ENCODE data around the gene LPCAT1.

LPCAT1 gene

GRCh38 chr5:1555808-1556731 is 32.3 kb upstream of the LPCAT1 start:
- Histone ChIP-seq H3K56ac (ENCODE audit: low read length) (no peak overlapping the region), H3K27ac (ENCODE audit: low read depth, low read length) (no peak overlapping the region), H3K4me2 (ENCODE audit: low read length) (no peak overlapping the region), H4K5ac (ENCODE audit: low read length) (no peak overlapping the region), H2BK5ac (ENCODE audit: low read length) (no peak overlapping the region), H3K27me3 (ENCODE audit: insufficient read depth, low read length, poor library complexity) (no peaks in the 10 kb centered on the region), H3K36me3 (ENCODE audit: control insufficient read depth, insufficient read depth, low read length) (no peaks in the 10 kb centered on the region), H2BK15ac (replicated peaks; ENCODE audit: low read depth) (no peak overlapping the region), H3K18ac (ENCODE audit: low read length) (no peak overlapping the region), H3K9ac (ENCODE audit: low read length) (no peak overlapping the region), H3K23ac (ENCODE audit: low read length) (no peak overlapping the region), H3K4me1 (ENCODE audit: control insufficient read depth, low read depth, low read length) (no peaks in the 10 kb centered on the region), H2AK5ac (ENCODE audit: low read length) (no peak overlapping the region), H3K4me3 (ENCODE audit: low read length) (no peak overlapping the region), H2BK120ac (ENCODE audit: low read depth, low read length) (no peak overlapping the region), H4K8ac (ENCODE audit: low read depth, low read length) (no peak overlapping the region), H3K79me1 (ENCODE audit: low read length) (no peaks in the 10 kb centered on the region), H3K79me2 (ENCODE audit: control insufficient read depth, insufficient read depth, low read length) (no peaks in the 10 kb centered on the region), H3K4ac (ENCODE audit: low read depth, low read length) (no peak overlapping the region)
- no peak for DNase-seq
- WGBS (ENCODE audit: extremely low coverage, insufficient coverage, low lambda C conversion rate) = no CpG with 5 or more reads among the region's 26 CpGs

- no CpG with 5 or more reads among the region's 28 CpGs for WGBS (ENCODE audit: extremely low coverage, insufficient coverage, low lambda C conversion rate)
- Histone ChIP-seq H3K36me3 (ENCODE audit: control insufficient read depth, insufficient read depth, low read length) (no peaks in the 10 kb centered on the region), H4K8ac (ENCODE audit: low read depth, low read length) (no peak overlapping the region), H3K4ac (ENCODE audit: low read depth, low read length) (no peak overlapping the region), H3K9ac (ENCODE audit: low read length) (no peak overlapping the region), H3K79me1 (ENCODE audit: low read length) (no peaks in the 10 kb centered on the region), H3K18ac (ENCODE audit: low read length) (no peak overlapping the region), H2BK120ac (ENCODE audit: low read depth, low read length) (no peak overlapping the region), H2AK5ac (ENCODE audit: low read length) (no peak overlapping the region), H3K56ac (ENCODE audit: low read length) (no peak overlapping the region), H4K5ac (ENCODE audit: low read length) (no peak overlapping the region), H2BK5ac (ENCODE audit: low read length) (no peak overlapping the region), H3K4me1 (ENCODE audit: control insufficient read depth, low read depth, low read length) (no peaks in the 10 kb centered on the region), H3K27me3 (ENCODE audit: insufficient read depth, low read length, poor library complexity) (no peaks in the 10 kb centered on the region), H3K27ac (ENCODE audit: low read depth, low read length) (no peak overlapping the region), H3K79me2 (ENCODE audit: control insufficient read depth, insufficient read depth, low read length) (no peaks in the 10 kb centered on the region), H3K23ac (ENCODE audit: low read length) (no peak overlapping the region), H3K4me2 (ENCODE audit: low read length) (no peak overlapping the region), H2BK15ac (replicated peaks; ENCODE audit: low read depth) (no peak overlapping the region), H3K4me3 (ENCODE audit: low read length) (no peak overlapping the region)
- no peak for DNase-seq
Observed at GRCh38 chr5:1555011-1555807, 31.4 kb upstream of the LPCAT1 start.

GRCh38 chr5:1554410-1554967 is 30.7 kb upstream of the LPCAT1 start:
- Histone ChIP-seq H3K36me3 (ENCODE audit: control insufficient read depth, insufficient read depth, low read length) (no peaks in the 10 kb centered on the region), H4K8ac (ENCODE audit: low read depth, low read length) (no peak overlapping the region), H2BK15ac (replicated peaks; ENCODE audit: low read depth) (no peak overlapping the region), H3K4ac (ENCODE audit: low read depth, low read length) (no peak overlapping the region), H3K9ac (ENCODE audit: low read length) (no peak overlapping the region), H3K27ac (ENCODE audit: low read depth, low read length) (no peak overlapping the region), H3K79me2 (ENCODE audit: control insufficient read depth, insufficient read depth, low read length) (no peaks in the 10 kb centered on the region), H4K5ac (ENCODE audit: low read length) (no peak overlapping the region), H3K56ac (ENCODE audit: low read length) (no peak overlapping the region), H2AK5ac (ENCODE audit: low read length) (no peak overlapping the region), H3K23ac (ENCODE audit: low read length) (no peak overlapping the region), H3K18ac (ENCODE audit: low read length) (no peak overlapping the region), H3K79me1 (ENCODE audit: low read length) (no peaks in the 10 kb centered on the region), H3K4me1 (ENCODE audit: control insufficient read depth, low read depth, low read length) (no peaks in the 10 kb centered on the region), H3K4me3 (ENCODE audit: low read length) (no peak overlapping the region), H3K4me2 (ENCODE audit: low read length) (no peak overlapping the region), H2BK5ac (ENCODE audit: low read length) (no peak overlapping the region), H3K27me3 (ENCODE audit: insufficient read depth, low read length, poor library complexity) (no peaks in the 10 kb centered on the region), H2BK120ac (ENCODE audit: low read depth, low read length) (no peak overlapping the region)
- WGBS (ENCODE audit: extremely low coverage, insufficient coverage, low lambda C conversion rate) = no CpG with 5 or more reads among the region's 11 CpGs
- no peak for DNase-seq

- H2BK15ac ChIP-seq (replicated peaks; ENCODE audit: low read depth) = no peak overlapping the region
- WGBS (ENCODE audit: extremely low coverage, insufficient coverage, low lambda C conversion rate) = no CpG with 5 or more reads among the region's 21 CpGs
- H3K9ac ChIP-seq (ENCODE audit: low read length) = no peak overlapping the region
- H3K56ac ChIP-seq (ENCODE audit: low read length) = no peak overlapping the region
- H3K27me3 ChIP-seq (ENCODE audit: insufficient read depth, low read length, poor library complexity) = no peaks in the 10 kb centered on the region
- no peak overlapping the region for H3K4ac ChIP-seq (ENCODE audit: low read depth, low read length)
- no peaks in the 10 kb centered on the region for H3K79me1 ChIP-seq (ENCODE audit: low read length)
- DNase-seq = no peak
- no peak overlapping the region for H2BK5ac ChIP-seq (ENCODE audit: low read length)
- no peaks in the 10 kb centered on the region for H3K36me3 ChIP-seq (ENCODE audit: control insufficient read depth, insufficient read depth, low read length)
- H3K4me3 ChIP-seq (ENCODE audit: low read length) = no peak overlapping the region
- H3K79me2 ChIP-seq (ENCODE audit: control insufficient read depth, insufficient read depth, low read length) = no peaks in the 10 kb centered on the region
- no peak overlapping the region for H2AK5ac ChIP-seq (ENCODE audit: low read length)
- H3K4me1 ChIP-seq (ENCODE audit: control insufficient read depth, low read depth, low read length) = no peaks in the 10 kb centered on the region
- H4K8ac ChIP-seq (ENCODE audit: low read depth, low read length) = no peak overlapping the region
- H3K18ac ChIP-seq (ENCODE audit: low read length) = no peak overlapping the region
- no peak overlapping the region for H2BK120ac ChIP-seq (ENCODE audit: low read depth, low read length)
- no peak overlapping the region for H3K23ac ChIP-seq (ENCODE audit: low read length)
- no peak overlapping the region for H3K27ac ChIP-seq (ENCODE audit: low read depth, low read length)
- H4K5ac ChIP-seq (ENCODE audit: low read length) = no peak overlapping the region
- H3K4me2 ChIP-seq (ENCODE audit: low read length) = no peak overlapping the region
Observed at GRCh38 chr5:1553539-1554409, 30.0 kb upstream of the LPCAT1 start.

GRCh38 chr5:1552521-1553255 is 28.9 kb upstream of the LPCAT1 start:
- Histone ChIP-seq H3K4me3 (ENCODE audit: low read length) (no peak overlapping the region), H3K9ac (ENCODE audit: low read length) (no peak overlapping the region)
- no peak for DNase-seq

More at GRCh38 chr5:1552521-1553255, 28.9 kb upstream of the LPCAT1 start:
- Histone ChIP-seq H3K56ac (ENCODE audit: low read length) (no peak overlapping the region), H3K27ac (ENCODE audit: low read depth, low read length) (no peak overlapping the region), H3K4me2 (ENCODE audit: low read length) (no peak overlapping the region), H2AK5ac (ENCODE audit: low read length) (no peak overlapping the region), H3K4me1 (ENCODE audit: control insufficient read depth, low read depth, low read length) (no peaks in the 10 kb centered on the region), H2BK15ac (replicated peaks; ENCODE audit: low read depth) (no peak overlapping the region), H3K4ac (ENCODE audit: low read depth, low read length) (no peak overlapping the region), H4K5ac (ENCODE audit: low read length) (no peak overlapping the region), H3K79me1 (ENCODE audit: low read length) (no peaks in the 10 kb centered on the region), H3K36me3 (ENCODE audit: control insufficient read depth, insufficient read depth, low read length) (no peaks in the 10 kb centered on the region), H3K79me2 (ENCODE audit: control insufficient read depth, insufficient read depth, low read length) (no peaks in the 10 kb centered on the region), H2BK5ac (ENCODE audit: low read length) (no peak overlapping the region), H3K23ac (ENCODE audit: low read length) (no peak overlapping the region), H2BK120ac (ENCODE audit: low read depth, low read length) (no peak overlapping the region), H3K18ac (ENCODE audit: low read length) (no peak overlapping the region), H4K8ac (ENCODE audit: low read depth, low read length) (no peak overlapping the region), H3K27me3 (ENCODE audit: insufficient read depth, low read length, poor library complexity) (no peaks in the 10 kb centered on the region)
- WGBS (ENCODE audit: extremely low coverage, insufficient coverage, low lambda C conversion rate) = no CpG with 5 or more reads among the region's 33 CpGs

Measured in mesendoderm (in vitro differentiated cells).